Kidney glomerular epithelial cell (primary cell): ENCODE data around the gene SOX5.

Source experiments
- DNase-seq: peaks from one replicate; lab custom pipeline; 2025; lab: John Stamatoyannopoulos, UW

SOX5 gene

DNA sequence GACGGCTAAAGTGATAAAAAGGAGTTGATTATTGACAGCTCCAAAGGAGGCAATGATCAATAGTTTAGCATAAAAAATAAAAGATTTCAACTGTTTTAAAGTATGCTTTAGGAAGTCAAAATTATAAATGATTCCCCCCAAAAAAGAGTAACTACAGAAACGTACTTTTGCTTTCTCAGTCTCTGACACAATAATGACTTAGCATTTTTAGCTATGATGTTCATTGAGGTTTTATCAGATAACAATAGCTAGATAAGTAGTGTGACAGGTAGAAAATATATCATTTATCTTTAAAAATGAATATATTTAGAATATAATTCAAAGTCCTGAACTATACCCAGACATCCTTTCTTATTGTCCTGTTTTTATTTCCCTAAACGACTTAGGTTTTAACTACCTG, 352.9 kb downstream of the SOX5 start:
- no peak for DNase-seq

DNA sequence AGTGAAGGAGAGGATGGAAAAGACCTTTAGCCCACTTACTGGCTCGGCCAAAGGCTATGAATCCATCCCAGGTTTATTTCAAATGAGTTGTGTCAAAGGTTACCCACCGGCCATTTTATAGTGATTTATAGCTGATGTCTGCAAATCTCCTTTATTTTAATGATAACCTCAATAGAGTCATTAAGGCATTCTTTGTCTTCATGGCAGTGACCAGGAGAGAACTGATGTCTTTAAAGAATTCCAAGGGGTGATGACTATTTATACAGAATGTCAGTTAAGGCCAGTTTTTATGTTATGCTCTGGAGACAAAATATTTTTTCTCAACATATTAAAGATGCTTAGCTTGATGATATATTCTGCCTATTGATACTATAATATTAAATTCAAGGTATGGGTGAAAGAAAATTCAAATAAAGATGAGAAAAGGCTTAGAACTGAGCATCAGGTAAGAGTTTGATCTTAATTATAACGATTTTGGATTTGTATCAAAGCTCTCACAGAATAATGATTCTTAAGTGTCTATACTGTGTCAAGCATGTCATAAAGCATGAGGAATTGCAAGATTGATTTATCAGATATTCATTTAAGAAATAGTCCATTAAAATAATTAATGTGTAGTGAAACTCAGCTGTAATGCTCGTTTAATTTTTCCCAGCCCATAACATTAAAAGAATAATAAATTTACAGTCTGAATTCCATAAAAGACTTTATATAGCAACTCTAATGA, 361.5 kb downstream of the SOX5 start:
- DNase-seq: no peak

DNA sequence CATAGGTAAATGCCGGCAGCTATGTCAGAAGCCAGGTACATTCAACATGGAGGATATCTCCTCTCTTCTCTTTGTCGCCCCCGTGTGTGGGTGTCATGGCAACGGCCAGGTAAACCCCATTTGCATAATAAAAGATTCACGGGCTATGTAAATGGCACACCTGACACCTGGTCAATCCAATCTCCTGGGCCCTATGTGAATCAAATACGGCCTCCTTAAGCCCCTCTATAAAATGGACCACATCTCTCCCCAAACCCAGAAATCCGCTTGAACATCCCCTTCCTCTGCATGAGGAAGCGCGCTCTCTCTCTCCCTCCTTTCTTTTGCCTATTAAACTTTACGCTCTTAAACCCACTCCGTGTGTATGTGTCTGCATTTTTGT, 363.7 kb downstream of the SOX5 start:
- DNase-seq: no peak

- no peak for DNase-seq
Observed at GRCh38 chr12:23585156-23585781, 364.2 kb downstream of the SOX5 start.

- no peak for DNase-seq
Observed at GRCh38 chr12:23581913-23582312, 367.6 kb downstream of the SOX5 start.

- no peak for DNase-seq
Observed at GRCh38 chr12:23579257-23579656, 370.2 kb downstream of the SOX5 start.

- DNase-seq: no peak
Observed at GRCh38 chr12:23576372-23576771, 373.1 kb downstream of the SOX5 start.

DNA sequence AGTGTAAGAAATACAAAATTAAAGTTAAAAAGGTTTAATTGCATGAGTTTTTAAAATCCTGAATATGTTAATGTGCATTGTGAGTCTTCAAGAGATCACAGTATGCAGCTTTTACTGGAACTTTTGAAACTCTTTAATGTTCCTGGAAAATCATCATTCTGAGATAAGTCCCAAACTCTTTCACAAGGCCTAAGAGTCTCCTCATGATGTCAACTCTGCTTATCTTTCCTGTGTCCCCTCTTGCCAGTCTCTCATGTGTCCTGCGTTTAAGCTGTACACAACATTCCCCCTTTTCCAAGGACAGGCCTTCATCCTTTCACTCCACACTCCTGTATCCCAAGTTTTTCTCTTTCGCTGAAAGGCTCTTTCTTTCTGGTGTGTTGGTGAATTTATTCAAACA, 380.1 kb downstream of the SOX5 start:
- no peak for DNase-seq

GRCh38 chr12:23566133-23566532, 383.3 kb downstream of the SOX5 start:
- no peak for DNase-seq

DNA sequence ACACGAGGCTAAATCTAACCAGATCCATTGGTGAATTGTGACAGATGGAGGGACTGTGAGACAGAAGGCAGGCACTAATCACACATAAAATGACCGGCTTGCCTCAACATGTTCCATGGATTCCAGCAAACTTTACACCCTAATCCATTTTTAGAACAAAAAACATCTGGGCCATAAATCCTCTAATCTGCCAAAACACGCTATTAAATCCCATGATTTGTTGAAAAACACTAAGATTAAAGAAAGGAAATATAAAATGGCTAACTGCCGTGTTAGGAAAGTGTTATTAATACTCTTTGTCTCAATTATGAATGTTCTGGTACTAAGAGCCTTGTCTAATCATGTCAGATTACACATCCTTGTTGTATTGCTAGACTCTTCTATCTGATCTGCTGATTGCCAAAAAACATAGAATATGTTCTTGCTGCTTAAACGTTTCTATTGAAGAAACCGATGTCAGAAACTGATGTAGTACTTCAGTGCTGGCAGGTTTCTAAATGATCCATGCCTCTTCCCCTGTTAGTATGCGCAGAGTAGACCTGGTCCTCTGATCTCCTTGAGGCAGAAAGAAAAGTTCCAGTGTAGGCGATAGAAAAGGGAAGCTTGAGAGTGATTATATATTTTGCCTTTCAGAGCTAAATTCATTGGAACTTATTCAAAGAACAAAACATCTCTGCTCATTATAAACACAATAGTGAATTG, 384.9 kb downstream of the SOX5 start:
- DNase-seq: no peak

DNA sequence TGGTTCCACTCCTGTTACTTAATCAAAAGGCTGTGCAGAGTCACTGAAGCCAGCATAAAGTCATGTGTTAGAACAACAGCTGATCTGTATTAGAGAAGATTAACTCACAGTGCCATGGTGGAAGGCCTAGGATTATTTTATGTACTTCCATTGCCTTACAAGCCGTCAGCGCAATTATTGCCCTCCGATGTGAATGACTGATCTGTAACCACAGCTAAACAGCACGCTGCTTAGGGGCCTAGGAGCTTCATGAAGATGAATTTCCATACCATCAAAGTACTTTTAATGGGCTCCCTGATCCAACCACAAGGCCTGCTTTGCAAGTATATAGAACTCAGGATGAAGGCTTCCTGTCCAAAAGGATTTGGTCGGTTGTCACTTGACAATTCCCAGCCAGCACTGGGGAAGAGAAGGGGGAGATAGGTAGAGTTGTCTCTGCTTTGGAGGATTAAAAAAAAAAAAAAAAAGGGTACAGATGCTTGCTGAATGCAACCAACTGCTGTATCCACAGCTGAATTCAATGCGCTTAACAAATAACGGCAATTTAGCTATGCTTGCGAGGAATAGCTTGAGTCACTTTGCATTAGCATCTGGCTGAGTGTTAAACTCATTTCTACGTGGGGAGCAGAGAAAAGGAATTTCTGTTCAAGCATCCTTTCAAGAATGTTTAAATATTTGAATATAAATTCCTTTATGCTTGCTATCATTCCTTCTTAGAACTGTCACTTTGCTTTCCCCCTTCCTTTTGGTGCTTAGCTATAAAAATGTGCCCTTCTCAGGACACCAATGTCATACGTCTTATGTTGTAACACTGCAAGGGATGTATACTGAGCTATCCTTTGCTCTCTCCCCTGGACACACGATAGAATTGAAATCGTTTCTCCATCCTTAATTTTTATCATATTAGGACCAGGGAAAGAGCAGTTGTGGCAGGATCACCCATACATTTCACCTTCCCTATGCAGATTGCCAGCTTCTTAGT, 387.8 kb downstream of the SOX5 start:
- DNase-seq: no peak

DNA sequence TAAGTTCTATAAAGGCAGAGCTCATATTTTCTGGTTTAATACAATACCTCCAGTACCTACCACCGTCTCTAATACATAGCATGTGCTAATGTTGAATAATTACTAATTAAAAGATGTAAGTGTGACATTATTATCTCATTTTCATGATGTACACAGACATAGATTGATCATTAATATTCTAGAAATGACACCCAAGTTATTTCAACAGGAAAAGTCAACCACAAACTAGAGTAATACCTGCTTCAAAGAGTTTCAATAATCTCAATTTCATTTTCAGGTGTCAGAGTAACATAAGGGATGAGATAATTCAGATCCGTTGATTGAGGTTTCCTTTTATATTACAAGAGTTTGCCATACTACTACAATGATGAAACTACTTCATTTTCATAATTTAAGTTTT, 388.9 kb downstream of the SOX5 start:
- DNase-seq: no peak

GRCh38 chr12:23559268-23559753, 390.2 kb downstream of the SOX5 start:
- DNase-seq: no peak

- no peak for DNase-seq
Observed at GRCh38 chr12:23556661-23557060, 392.8 kb downstream of the SOX5 start.

- no peak for DNase-seq
Observed at GRCh38 chr12:23555825-23556207, 393.7 kb downstream of the SOX5 start.

GRCh38 chr12:23555180-23555824, 394.2 kb downstream of the SOX5 start:
- DNase-seq: no peak

DNA sequence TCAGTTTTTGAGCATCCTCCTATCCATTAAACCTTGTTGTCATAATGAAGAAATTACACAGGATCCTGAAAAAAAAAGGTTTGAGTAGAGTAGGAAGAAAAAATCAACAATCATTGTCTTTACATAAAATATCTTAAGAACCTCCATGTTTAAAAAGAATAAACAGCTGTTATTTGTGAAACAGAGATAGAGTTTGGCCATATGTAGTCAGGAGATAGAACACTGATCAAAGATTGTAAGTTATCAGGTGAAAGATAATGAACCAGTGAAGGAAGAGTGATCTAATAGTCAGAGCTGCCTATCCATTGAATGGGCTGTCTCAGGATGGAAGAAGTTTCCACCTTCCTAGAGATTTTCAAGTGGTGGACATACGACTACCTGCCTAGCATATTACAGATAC, 397.1 kb downstream of the SOX5 start:
- DNase-seq: no peak

DNA sequence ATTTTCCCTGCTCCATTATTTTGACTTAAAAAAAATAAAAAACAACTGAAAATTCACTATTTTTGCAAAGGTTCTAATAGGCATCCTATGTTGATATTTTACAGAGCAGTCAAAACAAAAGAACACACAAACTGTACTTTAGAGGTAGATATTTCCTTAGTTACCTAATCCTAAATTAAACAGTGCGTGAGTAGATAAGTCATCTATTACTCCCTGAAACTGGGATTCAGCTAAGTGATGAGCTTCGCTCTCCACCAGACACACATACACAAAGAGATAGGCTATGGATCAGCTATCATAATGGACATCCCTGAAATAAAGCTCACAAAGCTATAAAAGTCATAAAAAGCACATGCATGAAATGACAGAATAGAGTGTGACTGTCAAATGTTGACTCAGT, 398.7 kb downstream of the SOX5 start:
- no peak for DNase-seq

- DNase-seq: no peak
Observed at GRCh38 chr12:23548742-23549141, 400.7 kb downstream of the SOX5 start.

GRCh38 chr12:23546756-23547155, 402.7 kb downstream of the SOX5 start:
- DNase-seq: no peak

GRCh38 chr12:23543767-23544166, 405.7 kb downstream of the SOX5 start:
- no peak for DNase-seq

DNA sequence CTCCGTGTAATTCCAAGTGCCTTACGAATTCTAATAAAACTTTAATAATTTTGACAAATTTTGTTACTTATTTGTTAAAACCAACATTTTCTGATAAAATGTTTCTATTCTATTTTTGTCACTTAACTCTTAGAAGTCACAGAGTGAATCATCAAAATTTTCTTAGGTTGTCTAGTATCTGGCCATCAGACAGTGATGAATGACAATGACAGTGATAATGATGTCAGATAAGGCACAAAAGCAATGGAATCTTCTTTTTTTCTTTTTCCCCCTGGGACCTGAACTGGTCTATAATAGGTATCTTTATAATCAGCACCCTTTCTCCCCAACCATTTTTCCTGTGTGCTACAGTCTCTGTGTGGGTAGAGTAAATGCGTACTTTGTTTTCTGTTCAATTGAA, 407.3 kb downstream of the SOX5 start:
- no peak for DNase-seq
